PC-9 (cell line): ENCODE measurements around the gene DLD. TPM values are rescaled to one million over a fixed set of nuclear protein-coding genes. Genes with fewer than 3 reads are reported as not detected.
A peak's percentile ranks its signal among the peaks of the same experiment; 100 is the strongest.

Experiments used
- BruUV-seq: library from RNA; stranded (reverse); fragments of 400-500 nt; replicated peaks from 2 replicates; lab custom pipeline; 2021; lab: Mats Ljungman, UMichigan
- CTCF ChIA-PET: fragments of 300-600 bp; sonication (Branson Sonifier 250); formaldehyde crosslinking; loops from one replicate; lab custom pipeline; 2022; ENCODE audit warnings: antibody characterized with exemption; lab: Charles Lee
- POLR2A ChIA-PET: fragments of 300-600 bp; sonication (Branson Sonifier 250); formaldehyde crosslinking; loops from one replicate; lab custom pipeline; 2022; ENCODE audit warnings: antibody characterized with exemption; ENCODE audit not compliant: unreplicated experiment; lab: Charles Lee
- DNase-seq, 2 experiments: peaks; one replicate each; pipeline versions ENCODE4 v3.0.0 to v3.0.0-alpha.2; 2015 to 2022; ENCODE audit warnings: mixed read lengths in 1 of 2
- H2AFZ ChIP-seq: fragments of 200-600 bp; sonication (generic); 2 replicates; pipeline ENCODE4 v1.8.1; 2017; ENCODE audit warnings: antibody characterized with exemption
- H3F3A ChIP-seq: fragments of 200-600 bp; sonication (generic); 2 replicates; pipeline ENCODE4 v1.8.1; 2017; ENCODE audit warnings: antibody characterized with exemption, mild to moderate bottlenecking, low read depth; ENCODE audit not compliant: insufficient read depth
- H3K27ac ChIP-seq: fragments of 200-600 bp; sonication (generic); 2 replicates; pipeline ENCODE4 v1.6.1; 2016; ENCODE audit warnings: mixed run types
- H3K27me3 ChIP-seq: fragments of 200-600 bp; sonication (generic); 2 replicates; pipeline ENCODE4 v1.6.1; 2016; ENCODE audit warnings: low read depth, mixed run types; ENCODE audit not compliant: insufficient read depth
- H3K36me3 ChIP-seq: fragments of 200-600 bp; sonication (generic); 2 replicates; pipeline ENCODE4 v1.6.1; 2016; ENCODE audit warnings: low read depth, mixed run types
- H3K4me1 ChIP-seq: fragments of 200-600 bp; sonication (generic); replicated peaks from 2 replicates; pipeline ENCODE4 v1.6.1; 2016; ENCODE audit warnings: mixed run types; ENCODE audit not compliant: insufficient read depth
- H3K4me2 ChIP-seq: fragments of 200-600 bp; sonication (generic); 2 replicates; pipeline ENCODE4 v1.6.1; 2017; ENCODE audit warnings: mixed run types
- H3K4me3 ChIP-seq: fragments of 200-600 bp; sonication (generic); 2 replicates; pipeline ENCODE4 v1.6.1; 2016; ENCODE audit warnings: mixed run types
- H3K79me2 ChIP-seq: fragments of 200-600 bp; sonication (generic); 2 replicates; pipeline ENCODE4 v1.6.1; 2017; ENCODE audit warnings: low read depth, mixed run types
- H3K9me2 ChIP-seq: fragments of 200-600 bp; sonication (generic); 2 replicates; pipeline ENCODE4 v1.8.1; 2017; ENCODE audit warnings: mild to moderate bottlenecking; ENCODE audit not compliant: insufficient read depth
- H3K9me3 ChIP-seq: fragments of 200-600 bp; sonication (generic); 2 replicates; pipeline ENCODE4 v1.8.1; 2016; ENCODE audit warnings: low read depth; ENCODE audit not compliant: insufficient read depth
- H4K20me1 ChIP-seq: fragments of 200-600 bp; sonication (generic); 2 replicates; pipeline ENCODE4 v1.8.1; 2017; ENCODE audit not compliant: insufficient read depth
- EZH2 ChIP-seq: fragments of 200-600 bp; sonication (generic); IDR thresholded peaks from 2 replicates; pipeline ENCODE4 v1.8.0; 2017; ENCODE audit warnings: antibody characterized with exemption, low read depth
- intact Hi-C: fragments of 100-400 bp; cut with micrococcal nuclease; formaldehyde crosslinking; loops from one replicate; pipeline ENCODE4 v1.10.0; 2022; ENCODE audit not compliant: unreplicated experiment
- total RNA-seq: library from RNA; stranded (reverse); gene quantifications from 2 replicates; pipeline ENCODE4 v1.2.3, GENCODE V29; 2021
- TF ChIP-seq, protein P1 (sequence below): fragments of 200-600 bp; sonication (generic); conservative IDR thresholded peaks from 2 replicates; pipeline ENCODE4 v1.6.1; 2017; ENCODE audit warnings: mixed run types, antibody characterized with exemption, mild to moderate bottlenecking, moderate library complexity

DLD gene
- total RNA-seq, 1 experiment from 2014 or later = 157 TPM

GRCh38 chr7:107957436-107957835 lies 66.5 kb downstream of the DLD start:
- DNase-seq = no peak
- H3K27me3 ChIP-seq = no peaks in the 10 kb centered on the region
- H3K79me2 ChIP-seq = no peaks in the 10 kb centered on the region
- H4K20me1 ChIP-seq = no peaks in the 10 kb centered on the region
- no peak overlapping the region for H3K4me3 ChIP-seq
- ChIA-PET POLR2A (no interaction called here), CTCF (no interaction called here)
- no peaks in the 10 kb centered on the region for H3K9me2 ChIP-seq
- no peak overlapping the region for H3K27ac ChIP-seq
- no peak overlapping the region for H3K4me2 ChIP-seq
- no peaks in the 10 kb centered on the region for H3K9me3 ChIP-seq
- intact Hi-C loops = no loop called here
- BruUV-seq = no TSS peak
- TF ChIP-seq, protein P1, sequence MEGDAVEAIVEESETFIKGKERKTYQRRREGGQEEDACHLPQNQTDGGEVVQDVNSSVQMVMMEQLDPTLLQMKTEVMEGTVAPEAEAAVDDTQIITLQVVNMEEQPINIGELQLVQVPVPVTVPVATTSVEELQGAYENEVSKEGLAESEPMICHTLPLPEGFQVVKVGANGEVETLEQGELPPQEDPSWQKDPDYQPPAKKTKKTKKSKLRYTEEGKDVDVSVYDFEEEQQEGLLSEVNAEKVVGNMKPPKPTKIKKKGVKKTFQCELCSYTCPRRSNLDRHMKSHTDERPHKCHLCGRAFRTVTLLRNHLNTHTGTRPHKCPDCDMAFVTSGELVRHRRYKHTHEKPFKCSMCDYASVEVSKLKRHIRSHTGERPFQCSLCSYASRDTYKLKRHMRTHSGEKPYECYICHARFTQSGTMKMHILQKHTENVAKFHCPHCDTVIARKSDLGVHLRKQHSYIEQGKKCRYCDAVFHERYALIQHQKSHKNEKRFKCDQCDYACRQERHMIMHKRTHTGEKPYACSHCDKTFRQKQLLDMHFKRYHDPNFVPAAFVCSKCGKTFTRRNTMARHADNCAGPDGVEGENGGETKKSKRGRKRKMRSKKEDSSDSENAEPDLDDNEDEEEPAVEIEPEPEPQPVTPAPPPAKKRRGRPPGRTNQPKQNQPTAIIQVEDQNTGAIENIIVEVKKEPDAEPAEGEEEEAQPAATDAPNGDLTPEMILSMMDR = no peak
- no peak for TF ChIP-seq EZH2
- H3K4me1 ChIP-seq = peaks cover 40% of the 10 kb centered on the region
- no peak overlapping the region for H2AFZ ChIP-seq
- peaks cover 54% of the 10 kb centered on the region for H3K36me3 ChIP-seq
- H3F3A ChIP-seq = peaks cover 50% of the 10 kb centered on the region

GRCh38 chr7:107958764-107959526 lies 68.0 kb downstream of the DLD start:
- Histone ChIP-seq H3K27me3 (no peaks in the 10 kb centered on the region), H3K79me2 (no peaks in the 10 kb centered on the region), H3K9me2 (no peaks in the 10 kb centered on the region), H3K4me2 (peak overlapping the region; percentile 20; the same call in 1 of the 2 replicates), H4K20me1 (no peaks in the 10 kb centered on the region), H3K9me3 (no peaks in the 10 kb centered on the region), H3K27ac (peak overlapping the region; percentile 22; the same call in 1 of the 2 replicates), H2AFZ (no peak overlapping the region), H3F3A (peaks cover 35% of the 10 kb centered on the region), H3K4me3 (no peak overlapping the region), H3K36me3 (peaks cover 52% of the 10 kb centered on the region), H3K4me1 (peaks cover 26% of the 10 kb centered on the region)
- BruUV-seq = no TSS peak
- ChIA-PET POLR2A (no interaction called here), CTCF (interaction anchor here (0.6 kb wide), 1 partner anchor 14 kb away, joined by 4 read pairs; no protein-coding TSS in a partner anchor)
- peak in 1 of 2 experiments; percentile 76 for DNase-seq
- intact Hi-C loops = no loop called here
- TF ChIP-seq, protein P1 = no peak
- no peak for TF ChIP-seq EZH2

GRCh38 chr7:107959527-107959898 lies 68.5 kb downstream of the DLD start:
- Histone ChIP-seq H3K4me2 (no peak overlapping the region), H3K36me3 (peaks cover 48% of the 10 kb centered on the region), H3K79me2 (no peaks in the 10 kb centered on the region), H3K27me3 (no peaks in the 10 kb centered on the region), H3K27ac (no peak overlapping the region), H3K9me3 (no peaks in the 10 kb centered on the region), H2AFZ (no peak overlapping the region), H3K9me2 (no peaks in the 10 kb centered on the region), H3K4me3 (no peak overlapping the region), H3F3A (peaks cover 29% of the 10 kb centered on the region; the same call in 1 of the 2 replicates), H4K20me1 (no peaks in the 10 kb centered on the region), H3K4me1 (peaks cover 20% of the 10 kb centered on the region)
- intact Hi-C loops = no loop called here
- ChIA-PET POLR2A (no interaction called here), CTCF (no interaction called here)
- no peak for DNase-seq
- TF ChIP-seq, protein P1 = no peak
- no peak for TF ChIP-seq EZH2
- no TSS peak for BruUV-seq
